Type B pancreatic cell (in vitro differentiated cells): ENCODE measurements around the gene GFAP. TPM values are rescaled to one million over a fixed set of nuclear protein-coding genes. Genes with fewer than 3 reads are reported as not detected.

Experiments used
- DNase-seq: peaks from one replicate; pipeline ENCODE4 v3.0.0; 2021; ENCODE audit warnings: mixed read lengths; ENCODE audit not compliant: unreplicated experiment; ENCODE audit errors: extremely low spot score
- H3K27ac Mint-ChIP-seq: 2 replicates; pipeline ENCODE4 v1.8.0; 2021; ENCODE audit warnings: mild to moderate bottlenecking, mixed read lengths
- H3K27me3 Mint-ChIP-seq: 2 replicates; pipeline ENCODE4 v1.8.0; 2021; ENCODE audit warnings: mixed read lengths
- H3K36me3 Mint-ChIP-seq: 2 replicates; pipeline ENCODE4 v1.8.0; 2021; ENCODE audit warnings: mixed read lengths
- H3K4me1 Mint-ChIP-seq: one replicate; pipeline ENCODE4 v1.8.0; 2021; ENCODE audit warnings: mixed read lengths; ENCODE audit not compliant: unreplicated experiment
- H3K4me3 Mint-ChIP-seq: 2 replicates; pipeline ENCODE4 v1.8.0; 2021; ENCODE audit warnings: mild to moderate bottlenecking, mixed read lengths
- H3K9me3 Mint-ChIP-seq: 2 replicates; pipeline ENCODE4 v1.8.0; 2021; ENCODE audit warnings: mixed read lengths
- CTCF ChIP-seq: fragments of 200-600 bp; sonication (generic); conservative IDR thresholded peaks from 2 replicates; pipeline ENCODE4 v1.5.0; 2021; ENCODE audit warnings: antibody characterized with exemption, mild to moderate bottlenecking
- total RNA-seq: library from RNA; stranded (reverse); gene quantifications from 2 replicates; pipeline ENCODE4 v1.2.1, GENCODE V29; 2021; ENCODE audit warnings: low replicate concordance

GFAP gene
- total RNA-seq, 1 donor from 2014 or later = 0.10 TPM

- H3K27me3 Mint-ChIP-seq = no peaks in the 10 kb centered on the region
- DNase-seq = no peak
- peaks cover 10% of the 10 kb centered on the region for H3K36me3 Mint-ChIP-seq
- H3K9me3 Mint-ChIP-seq = no peaks in the 10 kb centered on the region
- TF ChIP-seq CTCF = no peak
- H3K27ac Mint-ChIP-seq = no peak overlapping the region
- H3K4me1 Mint-ChIP-seq = no peaks in the 10 kb centered on the region
- no peak overlapping the region for H3K4me3 Mint-ChIP-seq
Observed at GRCh38 chr17:44928950-44929720, 13.8 kb upstream of the GFAP start.

DNA sequence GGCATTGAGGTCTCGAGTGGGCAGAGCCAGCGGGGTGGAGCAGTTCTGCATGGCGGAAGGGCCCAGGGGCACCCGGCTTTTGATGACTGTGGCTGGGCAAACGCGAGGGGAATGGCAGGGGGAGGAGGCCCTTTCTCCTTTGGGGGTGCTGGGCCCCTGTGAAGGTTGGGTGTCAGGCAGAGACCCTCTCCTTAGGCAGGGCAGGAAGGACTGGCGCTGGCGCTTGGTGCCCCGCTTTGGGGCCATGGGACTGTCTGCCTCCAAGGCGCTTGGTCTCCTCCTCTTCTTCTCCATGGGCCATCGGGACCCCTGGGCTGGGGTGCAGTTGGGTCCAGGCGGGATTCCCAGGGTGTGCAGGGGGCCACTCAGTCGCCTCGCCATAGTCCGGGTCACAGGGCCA is 12.8 kb upstream of the GFAP start:
- peaks cover 4% of the 10 kb centered on the region for H3K4me1 Mint-ChIP-seq
- TF ChIP-seq CTCF = no peak
- H3K9me3 Mint-ChIP-seq = no peaks in the 10 kb centered on the region
- H3K36me3 Mint-ChIP-seq = peaks cover 10% of the 10 kb centered on the region
- H3K4me3 Mint-ChIP-seq = no peak overlapping the region
- no peak overlapping the region for H3K27ac Mint-ChIP-seq
- peaks cover 3% of the 10 kb centered on the region for H3K27me3 Mint-ChIP-seq
- no peak for DNase-seq

GRCh38 chr17:44927696-44928095 is 12.4 kb upstream of the GFAP start:
- H3K36me3 Mint-ChIP-seq = peaks cover 10% of the 10 kb centered on the region

DNA sequence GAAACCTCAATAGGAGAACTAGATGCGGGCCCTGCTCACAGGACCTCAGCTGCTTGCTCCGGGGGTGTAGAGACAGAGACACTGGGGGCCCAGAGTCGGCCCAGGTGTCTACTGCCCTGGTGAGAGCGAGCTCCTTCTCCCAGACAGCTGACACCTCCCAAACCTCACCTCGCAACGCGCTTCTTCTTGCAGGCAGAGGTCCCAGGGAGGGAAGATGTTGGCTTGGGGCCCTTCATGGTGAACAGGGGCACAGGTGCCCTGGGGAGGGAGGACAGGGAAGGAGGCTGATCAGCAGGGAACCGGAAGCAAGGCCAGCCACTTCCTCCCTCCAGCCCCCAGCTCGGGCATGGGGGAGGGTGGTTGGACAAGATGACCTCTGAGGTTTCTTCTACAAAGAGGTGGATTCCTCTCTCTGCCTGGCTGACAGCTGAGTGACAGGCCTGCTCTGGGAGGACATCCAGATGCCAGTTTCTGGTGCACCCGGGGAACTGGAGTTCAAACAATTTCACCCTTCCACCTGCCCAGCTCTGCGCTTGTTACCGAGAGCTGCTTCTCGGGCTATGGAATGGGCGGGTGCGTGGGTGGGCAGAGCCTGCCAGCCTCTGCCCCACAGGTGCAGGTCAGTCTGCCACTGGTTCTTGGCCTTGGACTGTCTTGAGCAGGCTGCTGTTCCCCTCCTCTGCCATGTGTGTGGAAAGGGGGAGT is 11.7 kb upstream of the GFAP start:
- Mint-ChIP-seq H3K36me3 (peaks cover 10% of the 10 kb centered on the region), H3K4me3 (no peak overlapping the region), H3K27me3 (peaks cover 9% of the 10 kb centered on the region), H3K4me1 (peaks cover 8% of the 10 kb centered on the region), H3K9me3 (no peaks in the 10 kb centered on the region), H3K27ac (no peak overlapping the region)
- no peak for TF ChIP-seq CTCF
- no peak for DNase-seq

More at GRCh38 chr17:44927696-44928095, 12.4 kb upstream of the GFAP start:
- Mint-ChIP-seq H3K4me3 (no peak overlapping the region), H3K9me3 (no peaks in the 10 kb centered on the region), H3K27me3 (peaks cover 7% of the 10 kb centered on the region), H3K4me1 (peaks cover 7% of the 10 kb centered on the region), H3K27ac (no peak overlapping the region)
- no peak for DNase-seq
- TF ChIP-seq CTCF = no peak

GRCh38 chr17:44925731-44926697 is 10.7 kb upstream of the GFAP start:
- no peak for TF ChIP-seq CTCF
- peaks cover 13% of the 10 kb centered on the region for H3K4me1 Mint-ChIP-seq
- H3K9me3 Mint-ChIP-seq = no peaks in the 10 kb centered on the region
- DNase-seq = no peak
- H3K36me3 Mint-ChIP-seq = peaks cover 10% of the 10 kb centered on the region
- no peak overlapping the region for H3K4me3 Mint-ChIP-seq
- H3K27ac Mint-ChIP-seq = no peak overlapping the region
- peaks cover 15% of the 10 kb centered on the region for H3K27me3 Mint-ChIP-seq
